H9 (cell line): ENCODE measurements around the gene TEC. TPM values are rescaled to one million over a fixed set of nuclear protein-coding genes. Genes with fewer than 3 reads are reported as not detected.

Experiments
- DNase-seq: peaks from one replicate; pipeline ENCODE4 v3.0.0-alpha.2; 2017
- H2AFZ ChIP-seq: one replicate; pipeline ENCODE4 v1.6.1; 2013; ENCODE audit warnings: mild to moderate bottlenecking, low read length, control low read depth, moderate library complexity
- H2AK5ac ChIP-seq: 2 replicates; pipeline ENCODE4 v1.6.1; 2013; ENCODE audit warnings: low read length, control low read depth, mixed read lengths; ENCODE audit not compliant: insufficient read length
- H2BK120ac ChIP-seq: one replicate; pipeline ENCODE4 v1.6.1; 2013; ENCODE audit warnings: low read depth, mild to moderate bottlenecking, low read length, control low read depth, inconsistent platforms; ENCODE audit not compliant: poor library complexity, severe bottlenecking
- H2BK12ac ChIP-seq: 2 replicates; pipeline ENCODE4 v1.6.1; 2013; ENCODE audit warnings: low read length, control low read depth, mixed read lengths, low read depth; ENCODE audit not compliant: insufficient read length
- H2BK15ac ChIP-seq: 2 replicates; pipeline ENCODE4 v1.6.1; 2013; ENCODE audit warnings: low read depth, low read length, control low read depth
- H2BK20ac ChIP-seq: one replicate; pipeline ENCODE4 v1.6.1; 2013; ENCODE audit warnings: low read depth, mild to moderate bottlenecking, low read length, control low read depth, inconsistent platforms; ENCODE audit not compliant: poor library complexity, severe bottlenecking
- H2BK5ac ChIP-seq: 2 replicates; pipeline ENCODE4 v1.6.1; 2013; ENCODE audit warnings: low read length, control low read depth, mixed read lengths; ENCODE audit not compliant: insufficient read length
- H3K14ac ChIP-seq: 2 replicates; pipeline ENCODE4 v1.6.1; 2013; ENCODE audit warnings: low read length, control low read depth; ENCODE audit not compliant: insufficient read depth
- H3K18ac ChIP-seq: 2 replicates; pipeline ENCODE4 v1.6.1; 2013; ENCODE audit warnings: low read depth, mild to moderate bottlenecking, mixed read lengths, low read length, control low read depth; ENCODE audit not compliant: insufficient read length
- H3K23ac ChIP-seq: 2 replicates; pipeline ENCODE4 v1.6.1; 2013; ENCODE audit warnings: low read length, control low read depth, mixed read lengths, low read depth; ENCODE audit not compliant: insufficient read length
- H3K23me2 ChIP-seq: 2 replicates; pipeline ENCODE4 v1.6.1; 2013; ENCODE audit warnings: low read depth, mild to moderate bottlenecking, mixed read lengths, low read length, control low read depth; ENCODE audit not compliant: insufficient read length, poor library complexity, severe bottlenecking
- H3K27ac ChIP-seq: 2 replicates; pipeline ENCODE4 v1.5.1; 2013; ENCODE audit warnings: low read length, control low read depth, mixed read lengths, low read depth; ENCODE audit not compliant: insufficient read length
- H3K27me3 ChIP-seq: 2 replicates; pipeline ENCODE4 v1.6.1; 2013; ENCODE audit warnings: low read length, control low read depth, inconsistent platforms; ENCODE audit not compliant: insufficient read depth
- H3K4ac ChIP-seq: 2 replicates; pipeline ENCODE4 v1.6.1; 2013; ENCODE audit warnings: low read depth, mild to moderate bottlenecking, control low read depth, inconsistent platforms, low read length, moderate library complexity
- H3K4me1 ChIP-seq: 2 replicates; pipeline ENCODE4 v1.6.1; 2013; ENCODE audit warnings: low read length, control low read depth, inconsistent platforms; ENCODE audit not compliant: insufficient read depth
- H3K4me2 ChIP-seq: 2 replicates; pipeline ENCODE4 v1.6.1; 2013; ENCODE audit warnings: low read length, control low read depth, mixed read lengths; ENCODE audit not compliant: insufficient read length, insufficient read depth
- H3K56ac ChIP-seq: 2 replicates; pipeline ENCODE4 v1.6.1; 2013; ENCODE audit warnings: low read depth, mild to moderate bottlenecking, mixed read lengths, low read length, control low read depth; ENCODE audit not compliant: insufficient read length
- H3K79me1 ChIP-seq: 2 replicates; pipeline ENCODE4 v1.6.1; 2013; ENCODE audit warnings: low read depth, mild to moderate bottlenecking, moderate library complexity, low read length, control low read depth, inconsistent platforms; ENCODE audit not compliant: insufficient read depth, poor library complexity, severe bottlenecking
- H3K79me2 ChIP-seq: 2 replicates; pipeline ENCODE4 v1.6.1; 2013; ENCODE audit warnings: low read length, control low read depth, inconsistent platforms; ENCODE audit not compliant: insufficient read depth
- H3K9ac ChIP-seq: 2 replicates; pipeline ENCODE4 v1.6.1; 2013; ENCODE audit warnings: low read length, control low read depth, mixed read lengths; ENCODE audit not compliant: insufficient read length; ENCODE audit errors: extremely low read depth
- H3K9me3 ChIP-seq: one replicate; pipeline ENCODE4 v1.6.1; 2013; ENCODE audit warnings: low read depth, low read length, inconsistent platforms; ENCODE audit not compliant: control insufficient read depth
- H3T11ph ChIP-seq: one replicate; pipeline ENCODE4 v1.6.1; 2013; ENCODE audit warnings: mild to moderate bottlenecking, low read length, control low read depth, inconsistent platforms
- H4K20me1 ChIP-seq: one replicate; pipeline ENCODE4 v1.6.1; 2013; ENCODE audit not compliant: control insufficient read depth, insufficient read length, insufficient read depth
- H4K5ac ChIP-seq: 2 replicates; pipeline ENCODE4 v1.6.1; 2013; ENCODE audit warnings: low read depth, mild to moderate bottlenecking, mixed read lengths, low read length, control low read depth; ENCODE audit not compliant: insufficient read length
- H4K8ac ChIP-seq: replicated peaks from 2 replicates; pipeline ENCODE4 v1.6.1; 2013; ENCODE audit warnings: low read length, control low read depth, mixed read lengths, low read depth; ENCODE audit not compliant: insufficient read length
- H4K91ac ChIP-seq: 2 replicates; pipeline ENCODE4 v1.6.1; 2013; ENCODE audit warnings: low read depth, mild to moderate bottlenecking, moderate library complexity, mixed read lengths, low read length, control low read depth; ENCODE audit not compliant: insufficient read length
- H3K27ac Mint-ChIP-seq, 3 experiments: 2 replicates in 2 of 3; 3 replicates in 1 of 3; pipeline ENCODE4 v1.8.0; 2020 to 2021; ENCODE audit warnings: mixed read lengths in 3 of 3, mild to moderate bottlenecking in 1 of 3, moderate library complexity in 1 of 3
- H3K27me3 Mint-ChIP-seq: 2 replicates; pipeline ENCODE4 v1.8.0; 2021; ENCODE audit warnings: low read depth, mild to moderate bottlenecking, moderate library complexity, mixed read lengths
- H3K36me3 Mint-ChIP-seq, 3 experiments: 2 replicates in 2 of 3; 3 replicates in 1 of 3; pipeline ENCODE4 v1.8.0; 2020 to 2021; ENCODE audit warnings: low read depth in 3 of 3, mixed read lengths in 3 of 3; ENCODE audit not compliant: insufficient read depth in 1 of 3
- H3K4me1 Mint-ChIP-seq, 2 experiments: 2 replicates each; pipeline ENCODE4 v1.8.0; 2020; ENCODE audit warnings: mixed read lengths in 2 of 2
- H3K4me3 Mint-ChIP-seq, 2 experiments: 2 replicates in 1 of 2; 3 replicates in 1 of 2; pipeline ENCODE4 v1.8.0; 2020 to 2021; ENCODE audit warnings: mild to moderate bottlenecking in 2 of 2, mixed read lengths in 2 of 2, moderate library complexity in 1 of 2
- H3K9me3 Mint-ChIP-seq, 2 experiments: 2 replicates in 1 of 2; 3 replicates in 1 of 2; pipeline ENCODE4 v1.8.0; 2020; ENCODE audit warnings: mild to moderate bottlenecking in 2 of 2, mixed read lengths in 2 of 2, moderate library complexity in 1 of 2
- total RNA-seq: library from RNA; stranded (reverse); gene quantifications from 2 replicates; pipeline ENCODE4 v1.2.1, GENCODE V29; 2021
- TF ChIP-seq, protein P1 (sequence below): fragments of 200-600 bp; sonication (generic); conservative IDR thresholded peaks from 3 replicates; pipeline ENCODE4 v1.8.0; 2021; ENCODE audit warnings: antibody characterized with exemption, mild to moderate bottlenecking

Gene TEC
- total RNA-seq, 1 experiment from 2014 or later, result 1.8 TPM

DNA sequence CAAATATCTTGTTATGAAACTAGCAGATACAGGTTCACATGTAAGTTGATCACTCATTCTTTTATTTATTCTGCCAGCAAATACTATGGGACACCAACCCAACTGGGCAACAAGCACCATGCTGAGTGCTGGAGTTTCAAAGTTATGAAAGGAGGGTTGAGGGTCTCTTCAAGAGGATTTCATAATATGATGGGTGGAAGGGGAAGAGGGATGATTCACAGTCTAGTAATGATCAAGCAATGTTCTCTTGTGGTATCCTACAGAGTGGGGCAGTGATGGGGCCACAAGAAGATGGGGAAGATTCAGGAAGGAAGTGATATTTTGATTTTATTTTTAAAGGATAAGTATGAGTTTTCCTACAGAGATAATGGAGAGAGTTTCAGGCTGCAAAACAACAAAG lies 89.4 kb downstream of the TEC start:
- no peak for DNase-seq
- Mint-ChIP-seq H3K4me3 (no peak overlapping the region), H3K36me3 (peaks cover 1 to 11% (median 6%) of the 10 kb centered on the region in 3 experiments; a peak in 5 of 7 replicates), H3K9me3 (peaks cover 9 to 10% of the 10 kb centered on the region in 2 experiments; a peak in 4 of 5 replicates), H3K27me3 (no peaks in the 10 kb centered on the region), H3K4me1 (peaks cover 18 to 36% of the 10 kb centered on the region in 2 experiments), H3K27ac (no peak overlapping the region)
- Histone ChIP-seq H3K9ac (no peak overlapping the region), H2BK12ac (no peak overlapping the region), H2AK5ac (no peak overlapping the region), H3K9me3 (no peaks in the 10 kb centered on the region), H4K5ac (no peak overlapping the region), H2AFZ (no peak overlapping the region), H2BK5ac (no peak overlapping the region), H3K14ac (no peak overlapping the region), H3K27ac (no peak overlapping the region), H3K79me1 (no peaks in the 10 kb centered on the region), H3K18ac (no peak overlapping the region), H3K23ac (no peak overlapping the region), H2BK120ac (no peak overlapping the region), H3T11ph (no peak overlapping the region), H4K20me1 (no peaks in the 10 kb centered on the region), H3K4me1 (peaks cover 8% of the 10 kb centered on the region; the same call in 1 of the 2 replicates), H3K4me2 (no peak overlapping the region), H3K79me2 (no peaks in the 10 kb centered on the region), H3K56ac (no peak overlapping the region), H4K91ac (no peak overlapping the region), H4K8ac (no peak overlapping the region), H2BK15ac (no peak overlapping the region), H3K4ac (no peak overlapping the region), H2BK20ac (no peak overlapping the region), H3K27me3 (no peaks in the 10 kb centered on the region), H3K23me2 (no peaks in the 10 kb centered on the region)
- TF ChIP-seq, protein P1, sequence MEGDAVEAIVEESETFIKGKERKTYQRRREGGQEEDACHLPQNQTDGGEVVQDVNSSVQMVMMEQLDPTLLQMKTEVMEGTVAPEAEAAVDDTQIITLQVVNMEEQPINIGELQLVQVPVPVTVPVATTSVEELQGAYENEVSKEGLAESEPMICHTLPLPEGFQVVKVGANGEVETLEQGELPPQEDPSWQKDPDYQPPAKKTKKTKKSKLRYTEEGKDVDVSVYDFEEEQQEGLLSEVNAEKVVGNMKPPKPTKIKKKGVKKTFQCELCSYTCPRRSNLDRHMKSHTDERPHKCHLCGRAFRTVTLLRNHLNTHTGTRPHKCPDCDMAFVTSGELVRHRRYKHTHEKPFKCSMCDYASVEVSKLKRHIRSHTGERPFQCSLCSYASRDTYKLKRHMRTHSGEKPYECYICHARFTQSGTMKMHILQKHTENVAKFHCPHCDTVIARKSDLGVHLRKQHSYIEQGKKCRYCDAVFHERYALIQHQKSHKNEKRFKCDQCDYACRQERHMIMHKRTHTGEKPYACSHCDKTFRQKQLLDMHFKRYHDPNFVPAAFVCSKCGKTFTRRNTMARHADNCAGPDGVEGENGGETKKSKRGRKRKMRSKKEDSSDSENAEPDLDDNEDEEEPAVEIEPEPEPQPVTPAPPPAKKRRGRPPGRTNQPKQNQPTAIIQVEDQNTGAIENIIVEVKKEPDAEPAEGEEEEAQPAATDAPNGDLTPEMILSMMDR, result no peak
